Ureter (tissue), 1 donor: ENCODE data around the gene BTN2A1. TPM values are rescaled to one million over a fixed set of nuclear protein-coding genes. Genes with fewer than 3 reads are reported as not detected.

Experiments
- DNase-seq: peaks from one replicate; pipeline ENCODE4 v3.0.0-alpha.2; 2020; ENCODE audit warnings: low spot score
- total RNA-seq: library from RNA; stranded (reverse); gene quantifications from one replicate; pipeline ENCODE4 v1.2.4, GENCODE V29; 2023
- donor health status: DM: yes; HTN: yes; CAD: no.

BTN2A1 gene
- total RNA-seq, 1 donor from 2014 or later: 24.7 TPM

DNA sequence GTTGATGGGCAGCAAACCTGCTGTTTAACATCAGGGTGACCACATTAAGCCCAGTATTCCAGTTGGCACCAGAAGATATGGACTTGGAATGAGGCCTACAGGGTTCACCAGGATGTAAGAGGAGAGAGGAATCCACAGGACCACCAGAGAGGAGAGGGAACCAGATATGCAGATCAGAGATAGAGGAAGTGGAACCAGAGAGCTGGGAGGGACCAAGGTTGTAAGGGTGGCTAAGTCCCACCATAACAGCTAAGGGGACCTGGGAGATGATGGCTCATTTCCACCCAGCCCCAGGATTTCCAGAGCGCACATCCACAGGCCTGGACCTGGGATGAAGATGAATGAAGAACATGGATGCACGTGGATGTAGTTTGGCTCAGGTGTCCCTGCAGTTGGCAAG lies 11.1 kb downstream of the BTN2A1 start:
- no peak for DNase-seq

DNA sequence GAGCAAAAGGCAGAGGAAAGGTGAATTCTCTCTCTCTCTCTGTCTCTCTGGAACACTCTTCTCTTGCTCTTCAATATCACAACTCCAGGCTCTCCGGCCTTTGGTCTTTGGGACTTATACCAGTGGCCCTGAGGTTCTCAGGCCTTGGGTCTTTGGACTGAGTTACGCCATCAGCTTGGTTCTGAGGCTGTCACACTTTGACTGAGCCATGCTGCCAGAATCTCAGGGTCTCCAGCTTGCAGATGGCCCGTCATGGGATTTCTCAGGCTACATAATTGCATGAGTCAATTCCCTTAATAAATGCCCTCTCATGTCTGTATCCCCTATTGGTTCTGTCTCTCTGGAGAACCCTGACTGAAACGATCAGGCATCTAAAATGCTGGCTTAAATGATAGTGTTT lies 12.9 kb downstream of the BTN2A1 start:
- DNase-seq: no peak

DNA sequence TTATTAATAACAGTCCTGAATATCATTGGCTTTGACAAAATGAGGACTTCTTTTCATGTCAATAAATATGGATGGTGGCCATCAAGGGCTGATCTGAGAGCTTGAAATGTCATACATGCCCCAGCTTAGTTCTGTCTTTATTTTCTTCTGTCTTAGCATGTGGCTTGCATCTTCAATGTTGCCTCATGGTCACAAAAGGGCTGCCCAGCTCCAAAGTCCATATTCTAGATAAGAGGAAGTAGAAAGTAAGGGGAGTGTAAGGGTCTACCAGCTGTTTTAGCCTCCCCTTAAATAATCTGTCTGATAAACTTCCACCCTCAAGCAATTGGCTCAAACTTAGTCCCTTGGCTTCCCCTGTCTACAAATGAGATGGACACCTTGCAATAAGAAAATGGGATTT lies 14.2 kb downstream of the BTN2A1 start:
- no peak for DNase-seq

DNA sequence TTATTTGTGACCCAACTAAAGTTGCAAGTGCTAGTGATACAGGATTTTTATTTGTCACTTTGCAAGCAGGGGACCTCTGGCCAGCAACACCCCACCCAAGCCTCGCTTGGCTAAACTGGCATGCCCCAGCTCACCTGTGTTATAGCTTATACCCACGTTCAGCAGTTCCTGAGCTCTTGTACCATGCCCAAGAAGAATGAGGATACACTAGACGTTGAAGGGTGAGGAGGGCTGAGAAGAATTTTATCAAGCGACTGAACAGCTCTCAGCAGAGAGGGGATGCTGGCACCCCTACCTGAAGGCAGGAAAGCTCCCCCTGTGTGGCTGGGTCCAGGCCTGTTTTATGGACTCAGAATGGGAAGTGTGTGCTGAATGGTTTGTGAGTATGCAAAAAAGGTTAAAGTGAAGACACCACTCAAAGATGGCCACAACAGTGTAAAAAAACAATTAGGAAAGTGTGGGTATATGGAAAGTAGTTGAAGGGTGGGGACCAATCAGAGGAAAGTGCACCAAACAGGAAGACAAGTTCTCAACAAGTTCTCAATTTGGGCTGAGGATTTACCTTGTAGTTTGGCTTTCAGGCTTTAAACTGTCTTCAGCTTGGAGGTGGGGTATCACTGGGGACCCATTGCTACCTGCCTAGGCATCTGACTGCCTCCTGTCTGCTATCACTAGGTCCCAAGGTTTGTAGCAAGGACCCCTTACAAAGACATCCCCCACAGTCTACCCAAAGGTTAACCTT lies 15.0 kb downstream of the BTN2A1 start:
- no peak for DNase-seq

DNA sequence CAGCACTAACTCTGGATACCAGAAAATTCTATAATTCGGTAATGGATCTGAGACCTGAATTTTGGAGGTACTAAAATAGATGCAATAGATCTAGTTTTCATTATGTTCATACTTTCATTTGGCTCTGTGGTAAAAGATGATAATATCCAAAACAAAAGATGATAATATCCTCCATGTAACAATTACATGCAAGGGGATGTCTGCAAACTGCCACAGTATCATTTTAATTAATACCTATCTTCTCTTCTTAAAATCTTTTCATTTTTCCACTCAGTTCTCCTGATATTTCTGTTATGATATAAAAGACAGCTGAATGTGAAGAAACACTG lies 15.6 kb downstream of the BTN2A1 start:
- no peak for DNase-seq

DNA sequence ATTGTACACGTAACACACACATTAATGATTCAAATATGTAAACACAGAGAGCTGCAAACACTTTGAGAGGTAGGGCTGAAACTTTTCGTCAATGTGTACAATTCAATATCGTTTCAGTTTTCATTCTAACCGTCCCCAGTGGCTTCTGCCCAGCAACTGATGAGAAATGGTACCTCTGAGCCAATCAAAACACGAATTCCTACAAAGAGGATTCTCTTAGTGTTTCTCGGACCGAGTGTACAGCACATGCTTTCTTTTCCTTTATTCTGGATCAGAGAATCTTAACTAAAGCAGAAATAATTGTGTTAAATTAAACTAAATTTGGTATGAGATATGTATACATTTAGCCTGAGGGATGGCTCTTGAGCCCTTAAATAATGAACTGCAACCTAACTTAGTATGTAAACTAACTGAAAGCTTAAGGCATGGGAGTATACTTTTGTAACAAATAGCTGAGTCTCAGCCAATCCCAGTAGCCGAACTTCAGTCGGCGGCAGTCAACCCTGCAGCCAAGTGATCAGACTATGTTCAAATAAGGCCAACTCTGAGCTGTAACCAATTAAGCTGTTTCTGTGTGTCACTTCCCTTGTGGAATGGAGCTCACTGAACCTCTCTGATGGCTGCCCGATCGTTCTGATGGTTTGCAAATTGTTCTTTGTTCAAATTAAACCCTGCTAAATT lies 16.1 kb downstream of the BTN2A1 start:
- DNase-seq: peak; percentile 81

DNA sequence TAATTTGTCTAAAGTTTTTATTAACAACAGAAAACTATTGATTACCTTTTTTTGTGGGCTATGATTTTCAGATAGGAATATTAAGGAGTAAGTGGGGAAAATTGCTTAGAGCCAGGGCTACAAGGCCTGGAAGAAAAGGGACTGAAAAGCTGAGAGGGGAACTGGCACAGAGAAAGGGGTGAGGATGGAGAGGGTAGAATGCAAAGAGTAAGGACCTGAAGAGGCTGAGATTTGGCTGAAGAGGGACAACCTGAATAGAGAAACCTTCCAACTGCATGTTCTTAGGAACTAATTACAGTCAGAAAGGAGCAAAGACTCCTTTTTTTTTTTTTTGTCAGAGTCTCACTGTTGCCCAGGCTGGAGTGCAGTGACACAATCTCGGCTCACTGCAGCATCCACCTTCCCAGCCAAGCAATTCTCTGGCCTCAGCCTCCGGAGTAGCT lies 16.7 kb downstream of the BTN2A1 start:
- no peak for DNase-seq

DNA sequence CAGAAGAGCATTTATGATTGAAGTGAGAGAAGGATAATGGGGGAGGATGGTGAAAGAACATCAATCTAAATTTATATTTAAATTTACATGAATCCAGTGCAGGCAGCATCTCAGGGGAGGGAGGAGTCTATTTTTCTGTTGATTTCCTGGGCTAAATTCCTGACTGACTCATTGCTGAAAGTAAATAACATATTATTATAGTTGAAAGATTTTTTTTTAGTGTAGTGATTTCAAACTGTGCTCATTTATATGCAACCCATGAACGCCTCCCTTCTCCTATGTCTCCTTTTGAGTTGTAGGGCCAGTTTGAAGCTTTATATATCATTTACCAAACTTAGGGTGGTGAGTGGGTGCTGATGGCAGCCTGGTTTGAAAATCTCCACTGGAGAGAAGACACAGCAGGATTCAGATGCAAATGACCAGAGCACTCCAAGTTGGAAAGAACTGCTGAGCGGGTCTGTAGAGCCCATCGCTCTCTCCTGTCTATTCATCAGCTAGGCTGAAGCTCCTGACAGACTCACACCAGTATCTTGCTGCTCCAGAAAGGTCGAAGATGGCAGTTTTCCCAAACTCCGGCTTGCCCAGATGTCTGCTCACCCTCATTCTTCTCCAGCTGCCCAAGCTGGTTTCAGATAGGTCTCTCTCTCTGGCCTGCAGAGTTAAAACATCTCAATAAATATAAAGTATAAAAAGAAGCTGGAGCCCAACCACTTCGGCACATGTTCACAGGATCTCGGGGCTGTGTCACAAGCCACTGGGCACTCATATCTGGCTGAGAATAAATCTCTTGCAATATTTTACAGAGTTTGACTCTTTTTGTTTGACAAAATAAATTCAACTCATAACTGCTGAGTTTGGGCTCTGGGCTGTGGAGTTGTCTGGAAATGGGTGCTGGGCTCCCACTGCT lies 18.3 kb downstream of the BTN2A1 start:
- no peak for DNase-seq

DNA sequence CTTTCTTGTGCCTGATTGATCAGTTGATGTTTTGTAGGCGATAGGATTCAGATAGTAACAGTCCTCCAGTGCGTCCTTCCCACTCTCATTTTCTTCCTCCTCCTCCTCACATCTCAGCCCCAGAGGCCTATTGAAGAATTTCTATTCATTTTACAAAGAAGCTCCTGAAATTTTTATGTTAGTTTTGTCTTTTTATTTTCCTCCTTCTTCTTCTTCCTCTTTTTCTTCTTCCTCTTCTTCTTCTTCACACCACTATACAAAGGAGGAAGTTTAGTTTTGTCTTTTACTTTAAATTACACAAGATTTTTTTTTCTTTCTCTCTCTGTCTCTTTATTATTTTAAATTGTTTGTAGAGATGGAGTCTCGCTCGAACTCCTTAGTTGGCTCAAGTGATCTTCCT lies 19.1 kb downstream of the BTN2A1 start:
- DNase-seq: no peak

DNA sequence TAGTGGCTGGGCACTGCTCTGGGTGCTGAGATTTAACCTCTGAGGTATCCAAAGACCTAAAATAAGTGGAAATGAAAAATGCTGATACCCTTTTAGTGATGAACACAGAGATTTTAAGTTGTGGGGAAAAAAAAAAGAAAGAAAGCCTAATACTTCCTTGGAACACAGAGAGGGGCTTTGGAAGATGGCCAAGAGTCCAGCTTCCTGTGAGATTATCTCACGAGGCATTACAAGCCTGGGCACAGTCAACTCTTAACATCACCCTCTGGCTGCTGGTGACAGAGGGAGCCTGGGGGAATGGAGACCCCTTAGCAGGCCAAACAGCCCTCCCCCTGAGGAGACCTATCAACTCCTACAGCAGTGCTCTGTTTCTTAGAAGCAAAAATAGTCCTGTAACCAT lies 19.7 kb downstream of the BTN2A1 start:
- DNase-seq: no peak

DNA sequence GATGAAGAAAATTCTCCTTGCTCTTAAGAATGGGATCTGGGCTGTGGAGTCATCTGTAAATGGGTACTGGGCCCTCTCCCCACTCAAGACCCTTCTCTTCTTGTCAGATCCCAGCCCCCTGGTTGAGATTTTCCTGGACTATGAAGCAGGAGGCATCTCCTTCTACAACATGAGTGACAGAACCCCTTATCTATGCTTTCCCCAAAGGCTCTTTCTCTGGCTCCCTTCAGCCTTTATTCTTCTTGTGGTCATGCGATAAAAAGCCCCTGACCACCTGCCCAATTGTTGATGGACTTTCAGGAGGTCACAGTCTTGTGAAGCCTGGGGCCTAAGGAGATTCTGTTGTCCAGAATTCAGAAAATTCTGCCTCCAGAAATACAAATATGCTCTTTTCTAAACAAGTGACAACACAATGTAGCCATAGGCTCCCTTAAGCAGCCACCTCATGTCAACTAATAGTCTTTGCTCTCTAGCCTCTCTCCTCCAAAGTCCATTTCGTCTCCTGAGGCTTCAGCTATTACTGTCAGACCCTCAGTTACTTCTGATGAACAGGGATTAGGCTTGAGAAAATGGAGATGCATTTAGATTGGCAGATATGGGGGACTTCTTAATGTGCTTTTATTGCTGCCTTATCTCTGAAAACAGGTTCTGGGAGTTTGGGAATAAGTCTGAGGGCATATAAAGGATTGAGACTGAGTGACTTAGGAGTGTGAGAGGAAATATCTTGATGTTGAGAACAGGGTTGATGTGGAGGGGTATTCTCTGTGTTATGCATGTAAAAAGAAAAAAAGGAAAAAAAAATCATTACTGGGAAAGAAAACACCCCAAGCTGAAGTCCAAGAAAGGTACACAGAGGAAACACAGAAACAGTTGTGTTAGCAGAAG lies 20.6 kb downstream of the BTN2A1 start:
- DNase-seq: no peak

DNA sequence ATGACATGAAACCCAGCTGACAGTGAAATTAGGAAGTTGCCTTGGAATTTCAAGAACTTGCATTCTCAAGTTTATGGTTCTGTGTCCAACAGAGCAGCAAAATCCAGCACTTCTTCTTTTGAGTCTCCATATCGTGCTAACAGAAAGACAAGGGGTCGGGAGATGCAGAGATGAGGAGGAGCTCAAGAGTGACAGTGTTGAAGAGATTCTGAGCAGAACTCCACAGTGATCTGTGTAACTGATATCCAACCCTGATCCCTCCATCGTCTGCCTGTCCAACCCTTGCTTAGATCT lies 21.2 kb downstream of the BTN2A1 start:
- no peak for DNase-seq

DNA sequence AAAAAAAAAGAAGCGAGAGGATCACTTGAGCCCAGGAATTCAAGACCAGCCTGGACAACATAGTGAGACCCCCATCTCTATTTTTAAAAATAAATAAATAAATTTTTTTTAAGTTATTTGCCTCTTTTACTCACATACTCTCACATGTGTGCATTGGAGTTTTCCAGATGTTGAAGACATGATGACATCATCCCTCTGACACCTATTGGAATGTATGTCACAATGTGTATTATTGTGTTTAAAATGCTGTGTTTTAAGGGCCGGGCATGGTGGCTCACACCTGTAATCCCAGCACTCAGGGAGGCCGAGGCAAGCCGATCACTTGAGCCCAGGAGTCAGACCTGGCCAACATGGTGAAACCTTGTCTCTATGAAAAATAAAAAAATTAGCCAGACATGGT lies 24.6 kb downstream of the BTN2A1 start:
- DNase-seq: no peak

DNA sequence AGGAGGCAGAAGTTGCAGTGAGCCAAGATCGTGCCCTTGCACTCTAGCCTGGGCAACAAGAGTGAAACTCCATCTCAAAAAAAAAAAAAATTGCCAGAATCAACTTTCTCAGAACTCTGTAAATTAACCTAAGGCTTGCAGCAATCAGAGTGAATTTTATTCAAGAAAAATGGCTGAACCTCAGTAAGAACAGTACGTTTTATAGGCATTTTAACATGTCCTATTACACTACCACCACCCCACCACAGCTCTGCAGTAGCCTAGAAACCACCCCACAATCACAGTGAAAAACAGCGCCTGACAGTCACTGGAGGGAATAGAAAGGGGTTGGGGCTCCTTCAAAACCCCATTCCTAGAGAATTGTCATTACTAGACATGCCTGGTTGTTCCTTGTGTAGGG lies 26.0 kb downstream of the BTN2A1 start:
- DNase-seq: no peak

DNA sequence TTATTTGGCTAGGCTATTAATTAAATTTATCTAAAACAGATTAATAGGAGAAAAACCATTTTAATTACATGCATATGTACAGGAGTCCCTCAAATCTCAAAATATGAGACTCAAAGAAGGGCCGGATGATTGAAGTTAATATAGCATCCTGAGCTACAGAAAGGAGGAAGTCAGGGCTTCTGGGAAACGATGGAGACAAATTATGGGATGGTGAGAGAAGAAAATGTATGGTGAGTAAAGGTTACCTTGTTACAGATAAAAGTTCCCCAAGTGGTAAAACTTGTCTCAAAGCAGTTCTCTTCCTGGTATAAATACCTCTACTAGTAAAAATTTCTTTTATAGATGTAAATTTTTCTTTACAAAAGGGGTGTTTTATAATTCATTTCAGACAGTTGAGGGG lies 26.4 kb downstream of the BTN2A1 start:
- DNase-seq: no peak

DNA sequence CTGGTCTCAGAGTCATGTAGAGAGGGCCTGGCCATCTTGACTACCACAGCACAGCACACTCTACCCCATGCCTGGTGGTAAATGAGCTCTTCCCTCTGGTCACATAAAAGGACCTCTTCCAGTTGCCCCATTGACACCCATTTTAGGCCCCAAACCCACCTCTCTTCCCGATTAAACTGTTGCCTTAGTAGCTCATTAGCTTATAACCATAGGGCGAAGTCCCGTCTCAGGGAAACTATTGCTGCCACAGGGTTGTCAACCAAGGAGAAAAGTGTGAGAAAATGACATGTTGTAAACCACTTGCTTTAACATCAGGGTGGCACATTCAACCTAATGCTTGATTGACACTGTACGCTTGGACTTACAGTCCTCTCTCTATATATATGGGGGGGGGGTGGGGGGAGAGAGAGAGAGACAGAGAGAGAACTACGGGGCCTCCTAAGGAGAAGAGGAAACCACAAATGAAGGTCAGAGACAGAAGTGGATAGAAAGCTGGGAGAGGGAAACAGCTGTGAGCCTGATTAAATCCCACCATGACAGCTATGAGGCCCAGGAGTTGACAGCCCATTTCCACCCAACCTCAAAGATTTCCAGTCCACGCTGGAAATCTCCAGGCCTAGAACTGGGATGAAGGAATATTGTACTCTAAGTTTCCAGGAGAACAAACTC lies 27.5 kb downstream of the BTN2A1 start:
- DNase-seq: no peak

DNA sequence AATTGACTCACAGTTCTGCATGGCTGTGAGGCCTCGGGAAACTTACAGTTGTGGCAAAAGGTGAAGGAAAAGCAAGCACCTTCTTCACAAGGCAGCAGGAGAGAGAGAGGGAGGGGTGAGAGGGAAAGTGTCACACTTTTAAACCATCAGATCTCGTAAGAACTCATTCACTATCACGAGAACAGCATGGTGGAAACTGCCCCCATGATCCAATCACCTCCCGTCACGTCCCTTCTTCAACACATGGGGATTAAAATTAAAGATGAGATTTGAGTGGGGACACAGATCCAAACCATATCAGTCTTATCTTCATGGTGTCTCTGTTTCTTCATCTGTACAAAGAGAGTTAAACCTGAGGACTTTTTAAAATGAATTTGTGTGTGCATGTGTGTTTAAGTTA lies 28.6 kb downstream of the BTN2A1 start:
- no peak for DNase-seq

DNA sequence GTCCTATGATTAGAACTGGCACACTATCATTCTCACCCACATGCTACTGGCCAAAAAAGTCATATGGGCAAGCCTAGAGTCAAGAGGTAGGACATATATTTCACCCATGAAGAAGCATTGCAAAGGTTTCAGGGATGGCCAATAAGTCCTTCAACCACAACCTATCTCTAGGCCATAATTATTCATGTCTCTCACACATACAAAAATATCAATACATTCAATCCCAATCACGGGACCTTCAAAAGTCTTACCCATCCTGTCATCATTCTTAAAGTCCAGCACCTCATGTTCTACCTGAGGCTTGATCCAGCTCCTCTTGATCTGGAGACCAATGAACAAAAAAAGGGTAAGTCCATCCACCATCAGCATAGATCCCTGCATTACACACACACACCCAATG lies 29.7 kb downstream of the BTN2A1 start:
- DNase-seq: no peak

DNA sequence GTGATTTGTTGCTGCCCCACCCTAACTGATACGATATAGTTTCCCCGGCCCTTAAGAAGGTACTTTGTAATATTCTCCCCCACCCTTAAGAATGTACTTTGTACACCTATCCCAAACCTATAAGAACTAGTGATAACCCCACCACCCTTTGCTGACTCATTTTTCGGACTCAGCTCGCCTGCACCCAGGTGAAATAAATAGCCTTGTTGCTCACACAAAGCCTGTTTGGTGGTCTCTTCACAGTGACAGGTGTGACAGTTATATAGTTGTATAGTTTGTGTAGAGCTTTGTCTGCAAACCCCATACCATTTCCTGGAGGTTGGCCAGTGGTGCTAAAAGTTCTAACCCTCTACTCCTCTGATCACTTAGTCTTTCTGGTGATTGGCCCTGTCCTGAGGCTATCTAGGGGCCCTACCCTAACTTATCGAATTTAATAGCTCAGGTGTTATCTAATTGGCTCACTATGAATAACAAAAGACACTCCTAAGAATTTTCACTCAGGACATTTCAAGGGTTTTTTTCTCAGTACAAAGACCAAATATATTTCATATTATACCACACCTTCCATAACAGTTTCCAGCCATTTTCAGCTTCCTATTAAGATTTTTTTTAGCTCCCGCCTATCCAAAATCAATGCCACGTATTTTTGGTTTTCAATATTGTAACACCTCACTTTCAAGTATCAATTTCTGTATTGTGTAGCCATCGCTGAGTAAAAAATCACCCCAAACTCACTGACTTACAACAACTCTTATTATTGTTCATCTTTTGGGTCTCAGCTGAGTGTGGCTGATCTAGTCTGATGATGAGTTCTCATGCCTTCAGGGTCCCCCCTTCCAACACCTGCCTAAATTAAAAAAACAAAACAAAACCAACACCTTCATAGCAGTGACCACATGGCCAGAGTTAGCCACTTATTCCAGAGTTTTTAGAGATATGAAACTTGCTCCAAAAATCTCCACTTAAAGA lies 32.5 kb downstream of the BTN2A1 start:
- DNase-seq: no peak

DNA sequence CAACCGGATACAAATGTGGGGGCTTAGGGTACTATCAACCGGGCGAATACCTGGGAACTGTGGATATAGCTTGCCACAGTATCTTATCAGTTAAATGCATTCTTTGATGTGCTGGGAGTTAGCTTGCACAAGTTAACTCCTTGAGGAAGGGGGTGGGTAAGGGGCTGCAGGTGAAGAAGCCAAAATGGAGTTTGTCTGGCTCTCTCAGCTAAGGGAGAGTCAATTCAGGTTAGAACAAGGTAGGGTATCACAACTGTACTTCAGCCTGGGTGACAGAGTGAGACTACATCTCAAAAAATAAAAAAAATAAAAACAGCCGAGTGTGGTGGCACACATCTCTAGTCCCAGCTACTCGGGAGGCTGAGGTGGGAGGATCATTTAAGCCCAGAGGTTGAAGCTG lies 33.8 kb downstream of the BTN2A1 start:
- DNase-seq: no peak
